Endothelial cell of umbilical vein (primary cell): ENCODE data around the gene LENG9. TPM values are rescaled to one million over a fixed set of nuclear protein-coding genes. Genes with fewer than 3 reads are reported as not detected.

Experiments
- BruUV-seq: library from RNA; stranded (reverse); fragments of 400-500 nt; replicated peaks from 2 replicates; lab custom pipeline; 2021; lab: Mats Ljungman, UMichigan
- CTCF ChIA-PET: fragments of 300-600, 350-600 bp; sonication (Branson Sonifier 250); formaldehyde crosslinking; loops from one replicate; lab custom pipeline; 2021; ENCODE audit warnings: antibody characterized with exemption, inconsistent platforms; lab: Charles Lee
- POLR2A ChIA-PET: fragments of 300-600, 350-600 bp; sonication (Branson Sonifier 250); formaldehyde crosslinking; loops from one replicate; lab custom pipeline; 2021; ENCODE audit warnings: antibody characterized with exemption, inconsistent platforms; lab: Charles Lee
- DNase-seq: peaks from one replicate; pipeline ENCODE4 v3.0.0-alpha.2; 2011; ENCODE audit warnings: low read depth, low spot score
- FAIRE-seq: peaks from 2 replicates; lab custom pipeline; 2011; peaks lifted over from hg19 to GRCh38; lab: Jason Lieb, UNC
- H2AFZ ChIP-seq: 2 replicates; pipeline ENCODE4 v1.6.0; 2012; ENCODE audit warnings: low read depth, low read length, control low read depth, inconsistent platforms
- H3K27ac ChIP-seq: 2 replicates; pipeline ENCODE4 v1.5.1; 2011; ENCODE audit warnings: low read depth, mild to moderate bottlenecking, control low read depth, low read length, moderate library complexity; ENCODE audit not compliant: insufficient read depth
- H3K27me3 ChIP-seq, 2 experiments: 2 replicates each; pipeline versions ENCODE4 v1.6.0 to v1.6.1; 2011; ENCODE audit warnings: low read length in 2 of 2, mixed read lengths in 1 of 2; ENCODE audit not compliant: control insufficient read depth in 2 of 2, insufficient read depth in 2 of 2
- H3K36me3 ChIP-seq, 2 experiments: 2 replicates in 1 of 2; 3 replicates in 1 of 2; pipeline ENCODE4 v1.5.1; 2011; ENCODE audit warnings: low read length in 2 of 2, mild to moderate bottlenecking in 1 of 2, moderate library complexity in 1 of 2; ENCODE audit not compliant: control insufficient read depth in 2 of 2, insufficient read depth in 2 of 2; ENCODE audit errors: extremely low read depth in 1 of 2
- H3K4me1 ChIP-seq: 3 replicates; pipeline ENCODE4 v1.5.1; 2011; ENCODE audit warnings: mild to moderate bottlenecking, low read length; ENCODE audit not compliant: control insufficient read depth, insufficient read depth; ENCODE audit errors: extremely low read depth
- H3K4me2 ChIP-seq: 2 replicates; pipeline ENCODE4 v1.6.1; 2011; ENCODE audit warnings: low read length, control low read depth, mixed read lengths; ENCODE audit not compliant: insufficient read depth
- H3K4me3 ChIP-seq, 3 experiments: fragments of 200-600 bp in 1 of 3; sonication (generic), shearing (Covaris generic) in 1 of 3; replicated peaks in 1 of 3; 2 replicates each; pipeline ENCODE4 v1.5.1; 2011 to 2016; ENCODE audit warnings: control low read depth in 3 of 3, low read length in 3 of 3, mild to moderate bottlenecking in 2 of 3, inconsistent platforms in 1 of 3, low read depth in 1 of 3, moderate library complexity in 1 of 3; ENCODE audit not compliant: insufficient read depth in 1 of 3
- H3K79me2 ChIP-seq: 2 replicates; pipeline ENCODE4 v1.6.0; 2012; ENCODE audit warnings: low read length, inconsistent platforms; ENCODE audit not compliant: control insufficient read depth, insufficient read depth
- H3K9ac ChIP-seq: replicated peaks from 2 replicates; pipeline ENCODE3; 2011; ENCODE audit warnings: low read length, control low read depth; ENCODE audit not compliant: insufficient read depth; ENCODE audit errors: extremely low read depth
- H3K9me1 ChIP-seq: replicated peaks from 3 replicates; pipeline ENCODE4 v1.6.0; 2011; ENCODE audit warnings: mild to moderate bottlenecking, low read length; ENCODE audit not compliant: control insufficient read depth, insufficient read depth; ENCODE audit errors: extremely low read depth
- H3K9me3 ChIP-seq: replicated peaks from 2 replicates; pipeline ENCODE4 v1.5.1; 2012; ENCODE audit warnings: low read length, inconsistent platforms; ENCODE audit not compliant: control insufficient read depth, insufficient read depth
- H4K20me1 ChIP-seq: replicated peaks from 2 replicates; pipeline ENCODE3; 2011; ENCODE audit warnings: mild to moderate bottlenecking, low read length; ENCODE audit not compliant: control insufficient read depth, insufficient read depth; ENCODE audit errors: extremely low read depth
- CTCF ChIP-seq, 2 donors: IDR thresholded peaks; 1 replicate in 1 of 2; 2 replicates in 1 of 2; pipeline ENCODE4 v1.5.1; 2011; ENCODE audit warnings: low read length in 2 of 2, mild to moderate bottlenecking in 2 of 2, moderate library complexity in 2 of 2, control low read depth in 1 of 2, inconsistent platforms in 1 of 2, low read depth in 1 of 2; ENCODE audit not compliant: insufficient read depth in 1 of 2; ENCODE audit errors: extremely low read depth in 1 of 2
- EZH2 ChIP-seq: IDR thresholded peaks from 2 replicates; pipeline ENCODE4 v1.6.1; 2012; ENCODE audit warnings: borderline replicate concordance, low read depth, mild to moderate bottlenecking, moderate library complexity, low read length, inconsistent platforms; ENCODE audit not compliant: severe bottlenecking
- FOS ChIP-seq: IDR thresholded peaks from 2 replicates; pipeline ENCODE4 v1.6.1; 2011; ENCODE audit warnings: mild to moderate bottlenecking, low read length, moderate library complexity, borderline replicate concordance; ENCODE audit not compliant: insufficient read depth
- GATA2 ChIP-seq: IDR thresholded peaks from 2 replicates; pipeline ENCODE4 v1.7.0; 2011; ENCODE audit warnings: low read depth, mild to moderate bottlenecking, moderate library complexity, mixed read lengths, low read length; ENCODE audit not compliant: insufficient read length, insufficient read depth
- JUN ChIP-seq: IDR thresholded peaks from 2 replicates; pipeline ENCODE4 v1.6.1; 2011; ENCODE audit warnings: borderline replicate concordance, low read depth; ENCODE audit not compliant: insufficient read length, insufficient read depth
- MAX ChIP-seq: IDR thresholded peaks from 2 replicates; pipeline ENCODE4 v1.6.1; 2011; ENCODE audit not compliant: insufficient read depth, insufficient read length
- MYC ChIP-seq: IDR thresholded peaks from one replicate; pipeline ENCODE4 v1.6.1; 2011; ENCODE audit warnings: mild to moderate bottlenecking, low read depth, low read length
- POLR2A ChIP-seq: IDR thresholded peaks from 2 replicates; pipeline ENCODE4 v1.6.1; 2012; ENCODE audit warnings: low read depth, mild to moderate bottlenecking, control low read depth, low read length
- POLR2AphosphoS5 ChIP-seq: IDR thresholded peaks from 2 replicates; pipeline ENCODE4 v1.6.1; 2012; ENCODE audit warnings: low read depth, mild to moderate bottlenecking, control low read depth, low read length, moderate library complexity; ENCODE audit not compliant: insufficient read depth
- dilution Hi-C: fragments of 300-500 bp; cut with MboI; formaldehyde crosslinking; loops from one replicate; pipeline ENCODE4 v1.15.0; 2019; ENCODE audit warnings: low sequenced_read_pairs; ENCODE audit not compliant: extremely low pct_ligation_motif_present
- intact Hi-C: fragments of 100-400 bp; cut with micrococcal nuclease; formaldehyde crosslinking; loops from one replicate; pipeline ENCODE4 v1.10.0; 2022
- polyA plus RNA-seq, 4 experiments: library from polyadenylated mRNA; depleted of rRNA in 3 of 4; stranded (reverse) in 3 of 4; unstranded in 1 of 4; fragments of >200 nt; gene quantifications; 2 replicates each; pipeline versions ENCODE4 v1.2.1 to v1.2.3, GENCODE V29; 2011 to 2012; ENCODE audit warnings: missing spikeins in 1 of 4
- total RNA-seq: library from RNA; stranded (reverse); gene quantifications from 2 replicates; pipeline ENCODE4 v1.2.3, GENCODE V29; 2021

Gene LENG9
- total and polyA plus RNA-seq, 2 donors (not counting 3 experiments of a cell fraction or from before 2014, with no cell fraction given) = 0.97 to 2.8 TPM

- Histone ChIP-seq H3K9me3 (no peaks in the 10 kb centered on the region), H3K36me3 (no peaks in the 10 kb centered on the region), H3K27ac (no peak overlapping the region), H3K79me2 (no peaks in the 10 kb centered on the region), H3K27me3 (peaks cover 36 to 47% of the 10 kb centered on the region in 2 experiments), H3K9ac (no peak overlapping the region), H3K9me1 (no peaks in the 10 kb centered on the region), H2AFZ (no peak overlapping the region), H4K20me1 (no peaks in the 10 kb centered on the region), H3K4me1 (no peaks in the 10 kb centered on the region), H3K4me3 (no peak overlapping the region), H3K4me2 (no peak overlapping the region)
- DNase-seq (no peak), FAIRE-seq (no peak)
- no TSS peak for BruUV-seq
- intact Hi-C loops = no loop called here
- TF ChIP-seq EZH2 = no peak
- TF ChIP-seq MYC = no peak
- no peak for TF ChIP-seq MAX
- no peak for TF ChIP-seq JUN
- TF ChIP-seq FOS = no peak
- TF ChIP-seq GATA2 = no peak
- TF ChIP-seq CTCF (IDR thresholded peaks at IDR 0.05; ENCODE audit: extremely low read depth in 1 of 2, insufficient read depth in 1 of 2, low read depth in 1 of 2, low read length in 2 of 2) = no peak
- TF ChIP-seq POLR2AphosphoS5 = no peak
- no peak for TF ChIP-seq POLR2A
- ChIA-PET POLR2A (no interaction called here), CTCF (no interaction called here)
- dilution Hi-C loops = no loop called here
Observed at GRCh38 chr19:54416695-54417491, 46.7 kb downstream of the LENG9 start.
